ENCODE data around the gene BICD2.
"Not testable (repeated sequence)": the region's sequence is repeated elsewhere in the genome, so short reads cannot be mapped to it uniquely, and the experiment has no call there.

BICD2 gene

DNA sequence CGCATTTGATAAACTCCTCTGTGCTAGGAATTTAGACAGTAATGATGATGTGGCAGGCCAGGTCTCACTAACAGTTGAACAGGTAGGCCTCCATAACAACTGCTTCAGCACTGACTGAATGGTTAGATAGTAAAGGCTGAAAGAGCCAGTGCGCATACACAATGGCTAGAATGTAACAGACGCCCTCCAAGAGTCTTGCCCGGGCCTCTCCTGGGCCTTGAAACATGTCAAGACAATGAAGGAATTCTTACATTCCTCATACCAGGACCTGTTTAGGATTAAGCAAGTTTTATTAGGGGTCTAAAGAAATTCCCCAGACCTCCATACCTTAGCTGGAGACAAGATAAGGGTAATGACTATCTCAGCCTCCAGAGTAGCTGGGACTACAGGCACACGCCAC lies 6.7 kb upstream of the BICD2 start:
- FAIRE-seq (no peak), DNase-seq (ENCODE audit: insufficient read length, low spot score) (no peak)

DNA sequence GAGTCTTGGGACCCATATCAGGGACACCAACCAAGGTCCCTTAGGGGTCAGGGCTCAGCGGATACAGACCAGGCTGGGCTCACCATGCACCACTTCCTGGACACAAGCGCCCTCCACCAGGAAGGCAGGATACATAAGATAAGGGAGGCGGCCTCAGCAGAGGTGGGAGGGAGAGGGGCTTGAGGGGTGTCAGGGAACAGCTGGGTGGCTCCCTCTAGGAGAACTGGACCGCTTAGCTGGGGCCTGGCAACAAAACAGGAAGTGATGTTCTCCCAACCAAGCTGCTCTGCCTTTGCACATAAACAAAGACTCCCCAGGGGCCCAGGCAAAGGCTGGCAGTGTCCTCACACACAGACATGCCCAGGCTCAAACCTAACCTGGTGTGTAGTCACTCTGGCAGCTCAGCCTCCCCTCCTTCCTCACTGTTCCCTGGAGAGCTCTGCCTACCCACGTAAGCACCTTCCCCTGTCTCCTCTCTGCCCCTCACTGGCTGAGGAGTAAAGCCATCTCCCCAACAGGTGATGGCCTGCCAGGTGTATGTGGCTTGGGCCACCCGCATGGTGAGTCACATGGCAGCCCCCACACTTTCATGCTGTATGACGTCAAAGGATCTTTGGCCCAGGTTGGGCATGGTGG lies 5.8 kb upstream of the BICD2 start:
- DNase-seq (ENCODE audit: insufficient read length, low spot score) (no peak), FAIRE-seq (no peak)

DNA sequence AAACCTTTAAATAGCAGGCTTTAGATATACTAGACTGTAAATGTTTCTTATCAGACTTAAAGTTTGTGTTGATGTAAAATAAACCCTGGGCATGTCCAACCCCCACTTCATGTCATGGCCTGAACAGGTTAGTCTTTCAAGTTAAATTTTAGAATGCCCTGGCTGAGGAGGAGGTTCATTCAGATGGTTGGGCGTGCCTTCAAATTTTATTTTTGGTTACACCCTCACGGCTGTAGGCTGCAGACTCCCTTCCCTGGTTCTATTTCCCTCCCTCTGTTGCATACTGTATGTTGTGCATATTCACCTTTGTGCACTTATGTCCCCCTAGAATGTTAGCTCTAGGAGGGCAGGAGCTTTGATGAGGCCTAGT lies 5.3 kb upstream of the BICD2 start:
- FAIRE-seq (no peak), DNase-seq (ENCODE audit: insufficient read length, low spot score) (no peak)

DNA sequence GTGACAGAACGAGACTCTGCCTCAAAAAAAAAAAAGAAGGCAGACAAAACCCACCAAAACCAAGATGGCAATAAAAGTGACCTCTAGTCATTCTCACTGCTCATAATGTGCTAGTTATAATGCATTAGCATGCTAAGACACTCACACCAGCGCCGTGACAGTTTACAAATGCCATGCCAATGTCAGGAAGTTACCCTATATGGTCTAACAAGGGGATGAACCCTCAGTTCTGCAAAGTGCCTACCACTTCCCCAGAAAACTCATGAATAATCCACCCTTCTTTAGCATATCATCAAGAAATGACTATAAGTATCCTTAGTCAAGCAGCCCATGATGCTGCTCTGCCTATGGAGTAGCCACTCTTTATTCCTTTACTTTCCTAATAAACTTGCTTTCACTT lies 4.7 kb upstream of the BICD2 start:
- DNase-seq (ENCODE audit: insufficient read length, low spot score) (no peak), FAIRE-seq (no peak)

DNA sequence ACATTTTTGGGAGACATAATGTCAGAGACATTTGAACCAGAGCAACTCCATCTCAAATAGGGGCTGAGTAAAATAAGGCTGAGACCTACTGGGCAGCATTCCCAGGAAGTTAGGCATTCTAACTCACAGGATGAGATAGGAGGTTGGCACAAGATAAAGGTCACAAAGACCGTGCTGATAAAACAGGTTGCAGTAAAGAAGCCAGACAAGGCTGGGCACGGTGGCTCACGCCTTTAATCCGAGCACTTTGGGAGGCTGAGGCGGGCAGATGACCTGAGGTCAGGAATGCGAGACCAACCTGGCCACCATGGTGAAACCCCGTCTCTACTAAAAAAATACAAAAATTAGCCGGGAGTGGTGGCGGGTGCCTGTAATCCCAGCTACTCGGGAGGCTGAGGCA lies 4.2 kb upstream of the BICD2 start:
- FAIRE-seq; DNase-seq (ENCODE audit: insufficient read length, low spot score): not testable (repeated sequence)

DNA sequence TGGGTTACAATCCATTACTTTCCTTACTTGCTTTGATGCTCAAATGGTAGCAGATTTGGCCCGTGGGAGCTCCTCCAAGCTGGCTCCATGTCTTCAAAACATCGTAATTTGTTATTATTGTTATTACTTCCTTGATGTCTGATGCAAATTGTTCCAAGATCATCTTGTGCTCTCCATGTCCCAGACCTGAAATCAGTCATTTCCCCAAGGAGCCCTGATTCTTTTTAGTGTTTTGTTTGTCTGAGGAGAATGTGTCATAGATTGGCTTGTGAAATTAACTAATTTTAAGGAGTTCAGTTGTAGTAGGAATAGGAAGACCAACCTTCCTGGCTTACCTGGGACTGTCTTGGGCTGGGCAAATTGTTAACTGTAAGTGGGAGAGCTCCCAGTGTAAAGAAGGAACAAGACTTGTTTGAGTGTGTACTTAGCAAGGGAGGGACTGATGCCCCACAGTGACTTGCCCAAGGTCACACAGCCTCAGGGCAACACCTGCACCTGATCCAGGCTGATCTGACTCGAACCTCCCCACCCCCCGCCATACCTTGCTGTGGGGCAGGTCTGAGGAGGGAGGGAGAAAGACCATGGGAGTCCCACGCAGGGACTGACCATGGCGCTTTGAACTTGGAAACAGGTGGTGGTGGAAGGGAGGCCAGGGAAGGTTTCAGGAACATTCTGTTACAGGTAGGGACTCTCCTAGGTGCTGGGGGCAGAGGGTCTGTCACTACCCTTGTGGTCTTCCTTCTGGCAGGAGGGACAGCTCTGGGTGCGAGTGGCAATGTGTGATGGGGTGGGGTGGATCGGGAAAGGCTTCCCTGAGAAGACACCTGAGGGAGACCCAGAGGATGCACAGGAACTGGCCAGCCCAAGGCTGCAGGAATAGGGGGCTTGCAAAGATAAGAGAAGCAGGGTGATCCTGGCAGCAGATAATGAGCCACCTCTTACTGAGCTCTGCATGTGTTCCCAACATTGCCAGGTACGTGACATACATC lies 2.7 kb upstream of the BICD2 start:
- FAIRE-seq (no peak), DNase-seq (ENCODE audit: insufficient read length, low spot score) (no peak)

DNA sequence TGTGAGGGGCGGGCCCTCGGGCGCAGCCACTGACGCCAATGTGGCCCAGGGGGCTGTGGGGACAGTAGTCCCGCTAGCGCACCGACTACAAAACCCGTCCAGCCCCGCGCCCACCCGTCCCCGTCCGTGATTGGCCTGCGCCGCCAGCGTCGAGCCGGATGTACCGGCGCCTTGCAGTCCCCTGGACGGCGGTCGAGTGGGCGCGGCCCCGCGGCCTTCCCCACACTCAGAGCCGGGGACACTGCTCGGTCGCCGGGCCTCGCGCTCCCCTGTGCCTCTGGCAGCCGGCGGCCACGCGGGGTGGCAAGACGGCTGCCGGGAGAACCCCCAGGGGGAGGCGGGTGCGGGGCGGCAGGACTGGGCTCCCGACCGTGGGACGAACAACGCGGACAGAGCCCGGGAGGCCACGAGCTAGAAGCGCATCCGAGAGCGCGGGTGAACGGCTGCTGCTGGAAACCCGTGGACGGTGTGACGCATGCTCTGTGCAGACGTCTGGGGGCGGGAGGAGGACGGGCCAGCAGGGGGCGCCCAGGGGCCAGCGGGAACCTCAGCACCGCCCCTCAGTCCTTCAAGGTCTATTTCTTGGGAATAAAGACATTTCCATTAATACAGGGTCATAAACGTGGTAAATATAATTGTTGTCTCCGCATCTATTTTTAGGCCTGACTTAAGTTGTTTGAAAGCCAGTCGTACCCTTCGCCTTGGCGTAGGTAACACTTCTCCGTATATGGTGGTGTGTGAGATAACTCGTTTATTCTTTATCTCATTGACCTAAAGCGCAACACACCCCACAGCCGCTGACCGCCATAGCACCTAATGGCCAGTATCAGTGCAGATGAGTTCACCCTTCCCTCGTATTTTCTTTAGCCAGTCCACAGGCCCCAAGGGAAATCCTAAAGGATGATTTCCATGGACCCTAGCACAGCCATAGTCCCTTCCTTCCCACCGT lies 629 bp upstream of the BICD2 start:
- FAIRE-seq (peak; percentile 9), DNase-seq (ENCODE audit: insufficient read length, low spot score) (peak; percentile 95)

- no peak for FAIRE-seq
- no peak for DNase-seq (ENCODE audit: insufficient read length, low spot score)
These were observed 782 bp downstream of the BICD2 start for GRCh38 chr9:92763721-92764380.

GRCh38 chr9:92762781-92763708 lies 1.6 kb downstream of the BICD2 start:
- DNase-seq (ENCODE audit: insufficient read length, low spot score) (no peak), FAIRE-seq (no peak)

- FAIRE-seq, result no peak
- no peak for DNase-seq (ENCODE audit: insufficient read length, low spot score)
These were observed 2.4 kb downstream of the BICD2 start for GRCh38 chr9:92762196-92762595.

- no peak for FAIRE-seq
- DNase-seq (ENCODE audit: insufficient read length, low spot score), result no peak
These were observed 2.9 kb downstream of the BICD2 start for GRCh38 chr9:92761686-92762085.

DNA sequence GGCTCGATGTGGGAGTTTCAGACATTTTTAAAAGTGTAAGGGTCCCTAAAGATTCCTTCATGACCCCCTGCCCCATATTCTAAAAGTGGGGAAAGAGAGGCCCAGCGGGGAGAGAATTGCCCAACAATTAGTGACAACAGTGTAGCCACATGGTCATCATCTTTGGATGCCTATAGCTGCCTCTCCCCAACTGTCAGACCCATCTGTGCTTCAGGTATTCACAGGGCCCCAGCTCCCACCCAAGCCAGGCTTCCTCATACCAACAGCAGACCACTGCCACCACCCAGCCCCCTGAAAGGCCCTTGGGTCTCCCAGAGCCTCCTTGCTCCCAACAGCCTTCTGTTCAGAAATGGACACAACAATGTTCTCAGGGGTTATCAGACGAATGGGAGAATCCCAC lies 4.1 kb downstream of the BICD2 start:
- FAIRE-seq (no peak), DNase-seq (ENCODE audit: insufficient read length, low spot score) (no peak)

- DNase-seq (ENCODE audit: insufficient read length, low spot score) (no peak), FAIRE-seq (no peak)
These were observed 4.6 kb downstream of the BICD2 start for GRCh38 chr9:92760070-92760469.

- FAIRE-seq, result no peak
- no peak for DNase-seq (ENCODE audit: insufficient read length, low spot score)
These were observed 5.2 kb downstream of the BICD2 start for GRCh38 chr9:92759446-92759845.

DNA sequence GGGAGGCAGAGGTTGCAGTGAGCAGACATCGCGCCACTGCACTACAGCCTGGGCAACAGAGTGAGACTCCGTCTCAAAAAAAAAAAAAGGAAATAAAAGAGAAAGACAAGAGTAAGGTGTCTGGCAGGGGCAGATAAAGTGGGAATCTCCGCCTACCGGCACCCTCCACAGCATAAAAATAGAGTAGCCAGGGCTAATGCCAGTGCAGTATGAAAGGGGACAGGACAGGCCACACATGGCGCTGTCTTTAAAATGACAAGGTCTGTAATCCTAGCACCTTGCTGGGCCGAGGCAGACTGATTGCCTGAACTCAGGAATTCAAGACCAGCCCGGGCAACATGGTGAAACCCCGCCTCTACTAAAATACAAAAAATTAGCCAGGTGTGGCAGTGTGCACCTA lies 7.8 kb downstream of the BICD2 start:
- DNase-seq (ENCODE audit: insufficient read length, low spot score) (no peak), FAIRE-seq (no peak)

- DNase-seq (ENCODE audit: insufficient read length, low spot score), result no peak
- no peak for FAIRE-seq
These were observed 10.4 kb downstream of the BICD2 start for GRCh38 chr9:92754091-92754745.

GRCh38 chr9:92752812-92753404 lies 11.7 kb downstream of the BICD2 start:
- DNase-seq (ENCODE audit: insufficient read length, low spot score), result no peak
- no peak for FAIRE-seq

DNA sequence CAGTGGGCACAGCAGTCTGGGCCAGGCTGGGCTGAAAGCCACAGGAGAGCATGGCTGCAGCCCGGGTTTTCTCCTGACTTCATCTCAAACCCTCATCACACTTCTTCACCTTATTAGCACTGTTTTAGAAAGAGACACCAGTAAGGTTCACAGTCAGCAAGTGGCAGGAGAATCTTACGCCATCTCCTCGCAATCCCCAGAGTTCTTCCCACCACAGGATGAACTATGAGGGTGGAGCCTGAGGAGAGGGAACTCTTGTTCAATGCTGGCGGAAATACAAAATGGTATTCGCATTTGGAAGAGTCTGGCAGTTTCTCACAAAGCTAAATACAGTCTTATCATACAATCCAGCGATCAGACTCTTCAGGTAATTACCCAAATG lies 14.7 kb downstream of the BICD2 start:
- no peak for DNase-seq (ENCODE audit: insufficient read length, low spot score)

More for the DNA sequence above, 14.7 kb downstream of the BICD2 start:
- FAIRE-seq, result no peak

All from HTR-8/SVneo (cell line).